ENCODE measurements around the gene SPEM1.

GRCh38 chr17:7440834-7441195 is 20.7 kb downstream of the SPEM1 start:
- TF ChIP-seq POLR2A (IDR thresholded peaks at IDR 0.05), result no peak
- no peak for TF ChIP-seq CTCF (IDR thresholded peaks at IDR 0.05)
